Measurements from ENCODE around the gene FKBP2.

- no peak for TF ChIP-seq RXRA (IDR thresholded peaks at IDR 0.05)
- TF ChIP-seq, protein P1, sequence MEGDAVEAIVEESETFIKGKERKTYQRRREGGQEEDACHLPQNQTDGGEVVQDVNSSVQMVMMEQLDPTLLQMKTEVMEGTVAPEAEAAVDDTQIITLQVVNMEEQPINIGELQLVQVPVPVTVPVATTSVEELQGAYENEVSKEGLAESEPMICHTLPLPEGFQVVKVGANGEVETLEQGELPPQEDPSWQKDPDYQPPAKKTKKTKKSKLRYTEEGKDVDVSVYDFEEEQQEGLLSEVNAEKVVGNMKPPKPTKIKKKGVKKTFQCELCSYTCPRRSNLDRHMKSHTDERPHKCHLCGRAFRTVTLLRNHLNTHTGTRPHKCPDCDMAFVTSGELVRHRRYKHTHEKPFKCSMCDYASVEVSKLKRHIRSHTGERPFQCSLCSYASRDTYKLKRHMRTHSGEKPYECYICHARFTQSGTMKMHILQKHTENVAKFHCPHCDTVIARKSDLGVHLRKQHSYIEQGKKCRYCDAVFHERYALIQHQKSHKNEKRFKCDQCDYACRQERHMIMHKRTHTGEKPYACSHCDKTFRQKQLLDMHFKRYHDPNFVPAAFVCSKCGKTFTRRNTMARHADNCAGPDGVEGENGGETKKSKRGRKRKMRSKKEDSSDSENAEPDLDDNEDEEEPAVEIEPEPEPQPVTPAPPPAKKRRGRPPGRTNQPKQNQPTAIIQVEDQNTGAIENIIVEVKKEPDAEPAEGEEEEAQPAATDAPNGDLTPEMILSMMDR (IDR thresholded peaks at IDR 0.05; ENCODE audit: low read depth, low read length, missing input control) = no peak
- TF ChIP-seq REST (IDR thresholded peaks at IDR 0.05) = no peak
- TF ChIP-seq RAD21 (IDR thresholded peaks at IDR 0.05) = no peak
- TF ChIP-seq TAF1 (conservative IDR thresholded peaks at IDR 0.05) = no peak
- no peak for TF ChIP-seq GABPA (IDR thresholded peaks at IDR 0.05 in 1 of 2, conservative IDR thresholded peaks at IDR 0.05 in 1 of 2)
- TF ChIP-seq ATF3 (IDR thresholded peaks at IDR 0.05) = no peak
- no peak for TF ChIP-seq HNF4A (conservative IDR thresholded peaks at IDR 0.05)
- no peak for TF ChIP-seq MAX (IDR thresholded peaks at IDR 0.05)
- TF ChIP-seq HNF4G (IDR thresholded peaks at IDR 0.05) = no peak
- TF ChIP-seq YY1 (IDR thresholded peaks at IDR 0.05) = no peak
- TF ChIP-seq FOXA1 (IDR thresholded peaks at IDR 0.05) = no peak
- TF ChIP-seq JUND (IDR thresholded peaks at IDR 0.05) = no peak
- TF ChIP-seq, protein P2, sequence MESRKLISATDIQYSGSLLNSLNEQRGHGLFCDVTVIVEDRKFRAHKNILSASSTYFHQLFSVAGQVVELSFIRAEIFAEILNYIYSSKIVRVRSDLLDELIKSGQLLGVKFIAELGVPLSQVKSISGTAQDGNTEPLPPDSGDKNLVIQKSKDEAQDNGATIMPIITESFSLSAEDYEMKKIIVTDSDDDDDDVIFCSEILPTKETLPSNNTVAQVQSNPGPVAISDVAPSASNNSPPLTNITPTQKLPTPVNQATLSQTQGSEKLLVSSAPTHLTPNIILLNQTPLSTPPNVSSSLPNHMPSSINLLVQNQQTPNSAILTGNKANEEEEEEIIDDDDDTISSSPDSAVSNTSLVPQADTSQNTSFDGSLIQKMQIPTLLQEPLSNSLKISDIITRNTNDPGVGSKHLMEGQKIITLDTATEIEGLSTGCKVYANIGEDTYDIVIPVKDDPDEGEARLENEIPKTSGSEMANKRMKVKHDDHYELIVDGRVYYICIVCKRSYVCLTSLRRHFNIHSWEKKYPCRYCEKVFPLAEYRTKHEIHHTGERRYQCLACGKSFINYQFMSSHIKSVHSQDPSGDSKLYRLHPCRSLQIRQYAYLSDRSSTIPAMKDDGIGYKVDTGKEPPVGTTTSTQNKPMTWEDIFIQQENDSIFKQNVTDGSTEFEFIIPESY (IDR thresholded peaks at IDR 0.05) = no peak
These were observed 35.9 kb downstream of the FKBP2 start for GRCh38 chr11:64276653-64277431.

All from liver (tissue), 3 donors.